Keratinocyte (primary cell): ENCODE results near the gene CLEC7A.

Experiments used
- EZH2 ChIP-seq: IDR thresholded peaks from one replicate; pipeline ENCODE4 v1.6.1; 2012; ENCODE audit warnings: inconsistent platforms, mild to moderate bottlenecking, low read length, moderate library complexity
- TF ChIP-seq, protein P1 (sequence below), 3 experiments: IDR thresholded peaks in 1 of 3; conservative IDR thresholded peaks in 1 of 3; optimal IDR thresholded peaks in 1 of 3; 2 replicates in 2 of 3; 3 replicates in 1 of 3; pipeline versions ENCODE3 to v1.5.1; 2011; ENCODE audit warnings: low read length in 3 of 3, mild to moderate bottlenecking in 3 of 3, moderate library complexity in 2 of 3, control low read depth in 1 of 3, inconsistent platforms in 1 of 3; ENCODE audit not compliant: insufficient read depth in 2 of 3; ENCODE audit errors: extremely low read depth in 1 of 3

GRCh38 chr12:10101042-10101579 lies 28.9 kb downstream of the CLEC7A start:
- TF ChIP-seq, protein P1, sequence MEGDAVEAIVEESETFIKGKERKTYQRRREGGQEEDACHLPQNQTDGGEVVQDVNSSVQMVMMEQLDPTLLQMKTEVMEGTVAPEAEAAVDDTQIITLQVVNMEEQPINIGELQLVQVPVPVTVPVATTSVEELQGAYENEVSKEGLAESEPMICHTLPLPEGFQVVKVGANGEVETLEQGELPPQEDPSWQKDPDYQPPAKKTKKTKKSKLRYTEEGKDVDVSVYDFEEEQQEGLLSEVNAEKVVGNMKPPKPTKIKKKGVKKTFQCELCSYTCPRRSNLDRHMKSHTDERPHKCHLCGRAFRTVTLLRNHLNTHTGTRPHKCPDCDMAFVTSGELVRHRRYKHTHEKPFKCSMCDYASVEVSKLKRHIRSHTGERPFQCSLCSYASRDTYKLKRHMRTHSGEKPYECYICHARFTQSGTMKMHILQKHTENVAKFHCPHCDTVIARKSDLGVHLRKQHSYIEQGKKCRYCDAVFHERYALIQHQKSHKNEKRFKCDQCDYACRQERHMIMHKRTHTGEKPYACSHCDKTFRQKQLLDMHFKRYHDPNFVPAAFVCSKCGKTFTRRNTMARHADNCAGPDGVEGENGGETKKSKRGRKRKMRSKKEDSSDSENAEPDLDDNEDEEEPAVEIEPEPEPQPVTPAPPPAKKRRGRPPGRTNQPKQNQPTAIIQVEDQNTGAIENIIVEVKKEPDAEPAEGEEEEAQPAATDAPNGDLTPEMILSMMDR (optimal IDR thresholded peaks at IDR 0.05 in 1 of 3, IDR thresholded peaks at IDR 0.05 in 1 of 3, conservative IDR thresholded peaks at IDR 0.05 in 1 of 3; ENCODE audit: extremely low read depth in 1 of 3, insufficient read depth in 2 of 3, low read length in 3 of 3) = no peak
- TF ChIP-seq EZH2 = no peak
